Measurements from ENCODE around the gene OR51I1. TPM values are rescaled to one million over a fixed set of nuclear protein-coding genes. Genes with fewer than 3 reads are reported as not detected.

Gene OR51I1
- total RNA-seq, 2 donors from 2014 or later, result not detected

DNA sequence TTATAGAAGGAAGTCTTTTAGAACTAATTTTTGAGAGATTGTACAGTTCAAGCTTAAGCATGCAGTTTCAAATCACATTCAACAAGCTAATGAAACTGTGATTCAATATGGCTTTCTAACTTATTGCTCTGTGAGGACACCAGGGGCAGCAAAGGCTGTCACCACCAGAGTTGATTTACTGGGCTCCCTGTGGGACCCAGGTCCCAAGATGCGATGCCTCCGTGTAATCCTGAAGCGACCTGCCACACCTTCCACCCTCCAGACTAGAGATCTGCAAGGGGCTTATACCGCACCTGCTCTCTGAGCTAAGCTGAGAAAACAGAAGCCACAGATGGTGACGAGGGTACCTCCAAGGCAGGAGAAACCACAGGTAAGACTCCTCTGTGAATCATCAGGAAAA lies 20.3 kb downstream of the OR51I1 start:
- no peak overlapping the region for H3K9ac ChIP-seq (ENCODE audit: low read depth in 2 of 2, low read length in 2 of 2)
- no peak for TF ChIP-seq CTCF (IDR thresholded peaks at IDR 0.05)
- H3K9me3 ChIP-seq, result no peaks in the 10 kb centered on the region
- no peak overlapping the region for H3K27ac ChIP-seq
- intact Hi-C loops (cut with DNase I), result no loop called here
- no peaks in the 10 kb centered on the region for H3K4me1 ChIP-seq
- H3K4me3 ChIP-seq, result no peak overlapping the region
- DNase-seq, result no peak
- no peaks in the 10 kb centered on the region for H3K36me3 ChIP-seq
- no peaks in the 10 kb centered on the region for H3K27me3 ChIP-seq

- intact Hi-C loops (cut with DNase I), result no loop called here
Measured at GRCh38 chr11:5405173-5405572, 36.1 kb downstream of the OR51I1 start.

GRCh38 chr11:5398936-5399335 lies 42.4 kb downstream of the OR51I1 start:
- Histone ChIP-seq H3K27ac (no peak overlapping the region), H3K4me1 (no peaks in the 10 kb centered on the region), H3K9me3 (no peaks in the 10 kb centered on the region), H3K36me3 (no peaks in the 10 kb centered on the region), H3K4me3 (no peak overlapping the region), H3K9ac (ENCODE audit: low read depth in 2 of 2, low read length in 2 of 2) (no peak overlapping the region), H3K27me3 (no peaks in the 10 kb centered on the region)
- no peak for TF ChIP-seq CTCF (IDR thresholded peaks at IDR 0.05)
- no peak for DNase-seq
- intact Hi-C loops (cut with DNase I), result no loop called here

More at GRCh38 chr11:5405173-5405572, 36.1 kb downstream of the OR51I1 start:
- Histone ChIP-seq H3K27me3 (no peaks in the 10 kb centered on the region), H3K27ac (no peak overlapping the region), H3K9ac (ENCODE audit: low read depth in 2 of 2, low read length in 2 of 2) (no peak overlapping the region), H3K4me3 (no peak overlapping the region), H3K36me3 (no peaks in the 10 kb centered on the region), H3K4me1 (no peaks in the 10 kb centered on the region), H3K9me3 (no peaks in the 10 kb centered on the region)
- no peak for DNase-seq
- no peak for TF ChIP-seq CTCF (IDR thresholded peaks at IDR 0.05)

DNA sequence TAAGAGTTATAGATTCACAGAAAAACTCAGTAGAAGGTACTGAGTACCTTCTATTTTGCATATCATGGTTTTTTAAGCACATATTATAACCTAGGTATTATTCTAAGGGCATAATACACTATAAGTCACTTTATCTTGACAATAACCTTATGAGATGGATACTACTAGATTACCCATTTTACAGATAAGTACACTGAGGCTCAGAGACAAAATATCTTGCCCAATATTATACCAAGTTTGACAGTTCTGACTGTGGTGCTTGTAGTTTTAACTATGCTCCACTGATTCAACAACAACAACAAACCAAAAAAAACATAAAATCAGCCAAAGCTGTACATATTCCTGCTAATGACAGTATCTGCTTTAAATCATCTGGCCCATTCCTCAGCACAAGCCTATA lies 47.2 kb downstream of the OR51I1 start:
- no peak overlapping the region for H3K9ac ChIP-seq (ENCODE audit: low read depth in 2 of 2, low read length in 2 of 2)
- no peak for TF ChIP-seq CTCF (IDR thresholded peaks at IDR 0.05)
- no peaks in the 10 kb centered on the region for H3K27me3 ChIP-seq
- no peak overlapping the region for H3K27ac ChIP-seq
- intact Hi-C loops (cut with DNase I), result no loop called here
- no peak for DNase-seq
- H3K4me3 ChIP-seq, result no peak overlapping the region
- H3K36me3 ChIP-seq, result no peaks in the 10 kb centered on the region
- H3K4me1 ChIP-seq, result no peaks in the 10 kb centered on the region
- no peaks in the 10 kb centered on the region for H3K9me3 ChIP-seq

Other genes starting within 250 kb of the OR51I1 start
- gene OR51V1, start 240.8 kb downstream of the OR51I1 start, total RNA-seq, result not detected
- 100 to 1,000 TPM in 1 of 2 donors, 1 to 10 TPM in 1; 3.0 to 113 TPM for gene HBB, start 214.4 kb downstream of the OR51I1 start, total RNA-seq
- gene HBD, start 207.0 kb downstream of the OR51I1 start, total RNA-seq, result not detected
- gene HBG1, start 191.7 kb downstream of the OR51I1 start, total RNA-seq, result 1 to 10 TPM in 1 of 2 donors, not detected in 1; 5.7 TPM
- 10 to 100 TPM in 1 of 2 donors, not detected in 1; 14.9 TPM for gene HBG2, start 186.7 kb downstream of the OR51I1 start, total RNA-seq
- gene HBE1, start 171.6 kb downstream of the OR51I1 start, total RNA-seq, result 1 to 10 TPM in 1 of 2 donors, not detected in 1; 4.0 TPM
- gene OR51B4, start 139.6 kb downstream of the OR51I1 start, total RNA-seq, result not detected
- not detected for gene OR51B2, start 117.2 kb downstream of the OR51I1 start, total RNA-seq
- gene OR51B5, start 98.0 kb downstream of the OR51I1 start, total RNA-seq, result not detected
- gene OR51B6, start 90.0 kb downstream of the OR51I1 start, total RNA-seq, result not detected
- gene OR51M1, start 57.7 kb downstream of the OR51I1 start, total RNA-seq, result not detected
- not detected for gene OR51Q1, start 19.4 kb downstream of the OR51I1 start, total RNA-seq
- gene OR51I2, start 7.8 kb upstream of the OR51I1 start, total RNA-seq, result not detected
- gene OR52D1, start 47.2 kb upstream of the OR51I1 start, total RNA-seq, result not detected
- not detected for gene UBQLN3, start 68.4 kb upstream of the OR51I1 start, total RNA-seq
- gene UBQLNL, start 75.2 kb upstream of the OR51I1 start, total RNA-seq, result under 1 TPM in 1 of 2 donors, not detected in 1; 0.22 TPM
- gene OR52H1, start 107.0 kb upstream of the OR51I1 start, total RNA-seq, result not detected
- not detected for gene OR52B6, start 139.4 kb upstream of the OR51I1 start, total RNA-seq
- under 1 TPM; 0.35 to 0.82 TPM for gene TRIM6, start 155.1 kb upstream of the OR51I1 start, total RNA-seq
- 1 to 10 TPM; 6.2 to 7.8 TPM for gene TRIM34, start 183.5 kb upstream of the OR51I1 start, total RNA-seq
- gene TRIM5, start 243.6 kb upstream of the OR51I1 start, total RNA-seq, result 10 to 100 TPM; 21.4 to 23.3 TPM
- gene TRIM22, start 248.3 kb upstream of the OR51I1 start, total RNA-seq, result 10 to 100 TPM; 16.6 to 17.7 TPM

Measured in colonic mucosa (tissue), 4 donors.